Heart left ventricle (tissue), 16 donors: Measurements from ENCODE around the gene TLCD1. TPM values are rescaled to one million over a fixed set of nuclear protein-coding genes. Genes with fewer than 3 reads are reported as not detected.

Experiments
- ATAC-seq, 4 donors: fragments of 200-7000 bp; cut with Tn5 transposase; one replicate each; pipeline ENCODE4 v1.9.1; 2020 to 2022; ENCODE audit warnings: moderate library complexity in 4 of 4, mild to moderate bottlenecking in 3 of 4, moderate number of reproducible peaks in 1 of 4
- DNase-seq, 5 donors: peaks; one replicate each; pipeline ENCODE4 v3.0.0-alpha.2; 2020
- H3K27ac ChIP-seq, 12 donors: fragments of 200-600 bp; sonication (generic) in 4 of 12; one replicate each; pipeline versions ENCODE4 v1.5.0 to v1.8.0; 2016 to 2022; ENCODE audit warnings: mild to moderate bottlenecking in 2 of 12
- H3K27me3 ChIP-seq, 9 donors: fragments of 200-600 bp; sonication (generic) in 2 of 9; one replicate each; pipeline versions ENCODE4 v1.5.1 to v1.8.0; 2016 to 2022; ENCODE audit warnings: mild to moderate bottlenecking in 3 of 9
- H3K36me3 ChIP-seq, 9 donors: fragments of 200-600 bp; sonication (generic) in 2 of 9; one replicate each; pipeline versions ENCODE4 v1.5.0 to v1.8.0; 2018 to 2022; ENCODE audit warnings: mild to moderate bottlenecking in 2 of 9
- H3K4me1 ChIP-seq, 12 donors: fragments of 200-600 bp; sonication (generic) in 4 of 12; one replicate each; pipeline versions ENCODE4 v1.5.0 to v1.8.0; 2016 to 2022; ENCODE audit warnings: mild to moderate bottlenecking in 3 of 12
- H3K4me3 ChIP-seq, 12 donors: fragments of 200-600 bp; sonication (generic) in 4 of 12; one replicate each; pipeline versions ENCODE4 v1.5.0 to v1.8.0; 2017 to 2022; ENCODE audit warnings: mild to moderate bottlenecking in 9 of 12, moderate library complexity in 4 of 12
- H3K9me3 ChIP-seq, 12 donors: fragments of 200-600 bp; sonication (generic) in 4 of 12; one replicate each; pipeline versions ENCODE4 v1.5.0 to v1.8.0; 2016 to 2022; ENCODE audit warnings: mild to moderate bottlenecking in 1 of 12
- POLR2A ChIP-seq, 2 donors: fragments of 450-650 bp; IDR thresholded peaks; one replicate each; pipeline ENCODE4 v1.6.1; 2017; ENCODE audit warnings: antibody characterized with exemption in 2 of 2, mild to moderate bottlenecking in 2 of 2, moderate library complexity in 2 of 2
- WGBS, 4 donors: extraction: QIAGEN DNeasy Blood & Tissue Kit in 2 of 4; methylation state at CpG; one replicate each; pipeline versions ENCODE4 v1.1.5 to v1.1.7; 2013 to 2018; 5-methylcytosine and 5-hydroxymethylcytosine counted together
- intact Hi-C, 10 donors: fragments of 100-400 bp; cut with DNase I; formaldehyde crosslinking; loops; one replicate each; pipeline versions ENCODE4 v1.11.1 to v1.14.2; 2022
- polyA plus RNA-seq, 2 donors: library from polyadenylated mRNA; stranded (reverse); fragments of 200-250 nt; gene quantifications; one replicate each; pipeline ENCODE4 v1.2.3, GENCODE V29; 2013
- total RNA-seq, 9 donors: library from RNA; depleted of rRNA in 2 of 9; stranded (reverse); fragments of >200 nt in 2 of 9; fragmentation: NEBNext Ultra II Directional in 3 of 9; extraction: Animal tissue kit (Norgen Biotek cat#: 25700) in 3 of 9; gene quantifications; one replicate each; pipeline versions ENCODE4 v1.1.0 to v1.2.4, GENCODE V29; 2016 to 2023
- TF ChIP-seq, protein P1 (sequence below), 12 donors: fragments of 200-600 bp; sonication (generic) in 4 of 12; IDR thresholded peaks; one replicate each; pipeline versions ENCODE4 v1.5.0 to v1.8.0; 2018 to 2022; ENCODE audit warnings: antibody characterized with exemption in 12 of 12, mild to moderate bottlenecking in 5 of 12
- donor health status: ischemic (EF 13 %, LVEDD 7.1; RV severe dilation, severe dysfunction).
- donor health status: healthy with polysubstance abuse.
- donor health status: DM: no; HTN: yes; CAD: no.
- donor health status: DM: no; HTN: no; CAD: no.
- donor health status: ischemic (EF 25% LVEDD 6.9; RV normal size, moderate dysfunction).
- donor health status: ischemic (EF 25% LVEDD 5.7; RV mildly dilated, moderate dysfunction).
- donor health status: healthy.
- donor health status: DM: yes; HTN: yes; CAD: no.
- donor health status: ischemic (EF 35%, LVEDD 5.7; RV mildly dilated, moderate dysfunction).
- donor health status: nonischemic (EF 11% LVEDD 7.7; RV severe dilation, severe dysfunction).
- donor health status: DM: yes; HTN: yes; CAD: no.
- donor health status: PGD.
- donor health status: ischemic (EF 29% LVEDD 5.4; RV normal size, mild dysfunction).
- donor health status: nonischemic (EF 23%, LVEDD 6.1; RV moderate dilation, normal function).

Gene TLCD1
- total and polyA plus RNA-seq, 11 donors, result 0.52 to 11.7 (median 1.8) TPM

- H3K27me3 ChIP-seq, result peaks cover 0 to 18% (median 0%) of the 10 kb centered on the region in 9 donors
- 4 to 6% (median 4%) methylated on average over 28 to 30 of the region's 30 CpGs for WGBS, 4 donors
- intact Hi-C loops, result loop anchor here in 3 of 10 donors (5.0 to 10.0 kb wide), 4 partner anchors 42 to 574 kb away; partner anchors contain the start of gene NUFIP2 (in 1 of the 3)
- ATAC-seq (no peak), DNase-seq (no peak)
- H3K27ac ChIP-seq, result peak overlapping the region; percentile 46 to 96 (median 88)
- H3K9me3 ChIP-seq, result no peaks in the 10 kb centered on the region
- H3K36me3 ChIP-seq, result peaks cover 0 to 48% (median 42%) of the 10 kb centered on the region in 9 donors
- peak overlapping the region; percentile 72 to 97 (median 85) for H3K4me3 ChIP-seq
- H3K4me1 ChIP-seq, result peaks cover 0 to 69% (median 43%) of the 10 kb centered on the region in 12 donors
- no peak for TF ChIP-seq POLR2A (IDR thresholded peaks at IDR 0.05)
- TF ChIP-seq, protein P1, sequence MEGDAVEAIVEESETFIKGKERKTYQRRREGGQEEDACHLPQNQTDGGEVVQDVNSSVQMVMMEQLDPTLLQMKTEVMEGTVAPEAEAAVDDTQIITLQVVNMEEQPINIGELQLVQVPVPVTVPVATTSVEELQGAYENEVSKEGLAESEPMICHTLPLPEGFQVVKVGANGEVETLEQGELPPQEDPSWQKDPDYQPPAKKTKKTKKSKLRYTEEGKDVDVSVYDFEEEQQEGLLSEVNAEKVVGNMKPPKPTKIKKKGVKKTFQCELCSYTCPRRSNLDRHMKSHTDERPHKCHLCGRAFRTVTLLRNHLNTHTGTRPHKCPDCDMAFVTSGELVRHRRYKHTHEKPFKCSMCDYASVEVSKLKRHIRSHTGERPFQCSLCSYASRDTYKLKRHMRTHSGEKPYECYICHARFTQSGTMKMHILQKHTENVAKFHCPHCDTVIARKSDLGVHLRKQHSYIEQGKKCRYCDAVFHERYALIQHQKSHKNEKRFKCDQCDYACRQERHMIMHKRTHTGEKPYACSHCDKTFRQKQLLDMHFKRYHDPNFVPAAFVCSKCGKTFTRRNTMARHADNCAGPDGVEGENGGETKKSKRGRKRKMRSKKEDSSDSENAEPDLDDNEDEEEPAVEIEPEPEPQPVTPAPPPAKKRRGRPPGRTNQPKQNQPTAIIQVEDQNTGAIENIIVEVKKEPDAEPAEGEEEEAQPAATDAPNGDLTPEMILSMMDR (IDR thresholded peaks at IDR 0.05), result no peak
Observed at GRCh38 chr17:28720247-28720996, 5.6 kb downstream of the TLCD1 start.

- Histone ChIP-seq H3K36me3 (peaks cover 0 to 50% (median 44%) of the 10 kb centered on the region in 9 donors), H3K27ac (peak overlapping the region; percentile 46 to 96 (median 88)), H3K27me3 (peaks cover 0 to 18% (median 0%) of the 10 kb centered on the region in 9 donors), H3K4me1 (peaks cover 0 to 65% (median 41%) of the 10 kb centered on the region in 12 donors), H3K9me3 (no peaks in the 10 kb centered on the region), H3K4me3 (peak overlapping the region in 11 of 12 donors; percentile 72 to 97 (median 86))
- no peak for ATAC-seq
- no peak for TF ChIP-seq POLR2A (IDR thresholded peaks at IDR 0.05)
- TF ChIP-seq, protein P1 (IDR thresholded peaks at IDR 0.05), result no peak
- WGBS, 4 donors, result 32 to 42% (median 38%) methylated on average over 18 of the region's 18 CpGs
- intact Hi-C loops, result loop anchor here in 3 of 10 donors (2.0 to 10.0 kb wide), 3 partner anchors 54 to 74 kb away; partner anchors contain the start of genes BLTP2 (in 2 of the 3), SDF2 (in 1 of the 3) and SUPT6H (in 1 of the 3)
- no peak for DNase-seq
Observed at GRCh38 chr17:28719021-28719433, 7.0 kb downstream of the TLCD1 start.

GRCh38 chr17:28718333-28719020, 7.6 kb downstream of the TLCD1 start:
- peaks cover 0 to 48% (median 40%) of the 10 kb centered on the region in 9 donors for H3K36me3 ChIP-seq
- peaks cover 0 to 18% (median 0%) of the 10 kb centered on the region in 9 donors for H3K27me3 ChIP-seq
- H3K4me3 ChIP-seq, result peak overlapping the region in 11 of 12 donors; percentile 59 to 92 (median 78)
- intact Hi-C loops, result loop anchor here in 3 of 10 donors (2.0 to 10.0 kb wide), 3 partner anchors 54 to 74 kb away; partner anchors contain the start of genes BLTP2 (in 2 of the 3), SDF2 (in 1 of the 3) and SUPT6H (in 1 of the 3)
- no peaks in the 10 kb centered on the region for H3K9me3 ChIP-seq
- H3K27ac ChIP-seq, result peak overlapping the region; percentile 66 to 96 (median 90)
- TF ChIP-seq, protein P1 (IDR thresholded peaks at IDR 0.05), result no peak
- TF ChIP-seq POLR2A (IDR thresholded peaks at IDR 0.05), result no peak
- peaks cover 0 to 65% (median 41%) of the 10 kb centered on the region in 12 donors for H3K4me1 ChIP-seq
- no peak for DNase-seq
- ATAC-seq, result no peak
- 49 to 57% (median 54%) methylated on average over 18 of the region's 18 CpGs for WGBS, 4 donors
